ENCODE results near the gene TOMM40L. TPM values are rescaled to one million over a fixed set of nuclear protein-coding genes. Genes with fewer than 3 reads are reported as not detected.
A peak's percentile ranks its signal among the peaks of the same experiment; 100 is the strongest.

TOMM40L gene
- total RNA-seq, 1 donor from 2014 or later, result 28.4 TPM

DNA sequence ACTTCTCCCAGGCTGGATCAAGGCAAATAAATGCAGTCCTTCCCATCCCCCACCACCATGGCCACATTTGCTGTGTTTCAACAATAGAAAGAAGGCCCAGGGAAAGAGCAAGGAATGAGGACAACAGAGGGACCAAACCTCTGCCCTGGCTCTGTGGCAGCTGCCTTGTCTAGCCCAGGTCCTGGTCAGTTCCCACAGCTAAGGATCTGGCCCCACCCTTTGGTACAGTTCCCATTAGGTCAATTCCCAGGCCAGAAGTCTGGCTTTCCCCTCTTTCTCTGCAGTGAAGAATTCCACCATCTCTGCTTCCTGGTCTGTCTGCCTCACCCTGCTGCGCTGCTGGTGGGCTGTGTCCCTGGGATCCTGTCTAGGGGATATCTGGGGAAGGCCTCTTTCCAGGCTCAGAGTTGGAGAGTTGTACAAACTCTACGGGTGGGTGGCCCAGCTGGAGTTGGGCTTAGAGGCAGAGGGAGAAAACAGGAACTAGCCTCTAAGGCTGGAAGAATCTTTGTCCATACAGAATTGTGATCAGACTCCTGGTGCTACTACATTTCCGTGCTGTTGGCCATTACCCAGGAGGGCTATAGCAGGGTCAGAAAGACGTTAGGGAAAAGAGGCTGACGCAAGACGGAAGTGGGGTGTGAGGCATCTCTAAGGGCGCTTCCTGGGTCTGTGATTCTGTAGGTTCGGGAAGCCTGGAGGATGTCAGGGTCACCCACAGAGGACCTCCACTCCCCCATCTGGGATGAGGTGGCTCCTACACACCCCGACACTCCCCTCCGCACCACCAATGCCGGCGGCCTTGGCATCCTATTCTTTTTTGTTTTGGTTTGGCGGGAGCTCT is 24.6 kb upstream of the TOMM40L start:
- intact Hi-C loops (cut with micrococcal nuclease), result no loop called here
- Mint-ChIP-seq H3K9me3 (no peaks in the 10 kb centered on the region), H3K4me1 (peaks cover 55% of the 10 kb centered on the region)

DNA sequence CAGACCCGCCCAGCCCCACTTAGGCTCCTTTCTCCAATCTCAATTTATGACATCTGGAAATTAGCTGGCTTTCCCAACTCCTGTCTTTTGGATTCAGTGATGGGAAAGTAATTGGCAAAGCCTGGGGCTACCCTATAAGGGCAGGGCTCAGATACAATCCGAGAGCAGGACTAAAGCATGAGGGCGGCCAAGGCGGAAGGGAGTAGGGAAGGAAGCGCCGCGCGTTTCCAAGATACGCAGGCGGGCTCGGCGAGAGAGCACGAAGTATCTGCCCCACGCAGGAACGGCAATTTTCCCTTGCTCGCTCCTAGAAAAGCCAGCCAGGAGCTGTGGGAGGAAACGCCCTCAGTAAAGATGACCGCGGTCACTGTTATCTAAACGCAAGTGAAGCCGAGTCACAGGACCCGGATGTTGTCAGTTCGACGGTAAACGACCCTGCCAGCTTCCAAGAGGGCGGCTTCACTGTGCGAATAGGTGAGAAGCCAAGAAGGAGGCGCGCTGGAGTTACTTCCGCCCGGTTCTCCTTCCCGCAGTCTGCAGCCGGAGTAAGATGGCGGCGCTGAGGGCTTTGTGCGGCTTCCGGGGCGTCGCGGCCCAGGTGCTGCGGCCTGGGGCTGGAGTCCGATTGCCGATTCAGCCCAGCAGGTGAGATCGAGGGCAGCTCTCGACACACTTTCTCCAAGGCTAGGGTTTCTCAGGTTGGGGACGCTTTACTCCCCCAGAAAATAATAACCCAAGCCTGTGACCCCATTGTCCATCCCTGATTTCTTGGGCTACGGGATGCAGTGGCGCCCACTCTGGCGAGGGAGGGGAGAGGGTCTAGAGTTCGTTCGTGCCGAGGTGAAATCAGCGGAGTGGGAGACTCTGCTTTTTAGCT is 23.8 kb upstream of the TOMM40L start, which contains the start of gene NDUFS2:
NDUFS2 (plus strand) TSS at position 532 of the 877 bp plus-strand sequence; CDS start at position 551, 19 bp downstream.
- Mint-ChIP-seq H3K9me3 (no peaks in the 10 kb centered on the region), H3K4me1 (peaks cover 61% of the 10 kb centered on the region), H3K27me3 (no peaks in the 10 kb centered on the region), H3K4me3 (peak within 1 kb of the TSS; percentile 94), H3K27ac (peak within 1 kb of the TSS; percentile 96), H3K36me3 (ENCODE audit: low read depth) (peaks cover 25% of the 10 kb centered on the region)
- intact Hi-C loops (cut with micrococcal nuclease), result loop anchor here (1.0 to 2.0 kb wide), 4 partner anchors 17 to 157 kb away; partner anchors contain the start of genes DEDD and USF1
- peak; percentile 98 for DNase-seq

More for the DNA sequence above, 24.6 kb upstream of the TOMM40L start:
- no peak for DNase-seq
- Mint-ChIP-seq H3K36me3 (ENCODE audit: low read depth) (peaks cover 22% of the 10 kb centered on the region), H3K27me3 (no peaks in the 10 kb centered on the region), H3K4me3 (peak overlapping the region; percentile 94), H3K27ac (peak overlapping the region; percentile 96)

DNA sequence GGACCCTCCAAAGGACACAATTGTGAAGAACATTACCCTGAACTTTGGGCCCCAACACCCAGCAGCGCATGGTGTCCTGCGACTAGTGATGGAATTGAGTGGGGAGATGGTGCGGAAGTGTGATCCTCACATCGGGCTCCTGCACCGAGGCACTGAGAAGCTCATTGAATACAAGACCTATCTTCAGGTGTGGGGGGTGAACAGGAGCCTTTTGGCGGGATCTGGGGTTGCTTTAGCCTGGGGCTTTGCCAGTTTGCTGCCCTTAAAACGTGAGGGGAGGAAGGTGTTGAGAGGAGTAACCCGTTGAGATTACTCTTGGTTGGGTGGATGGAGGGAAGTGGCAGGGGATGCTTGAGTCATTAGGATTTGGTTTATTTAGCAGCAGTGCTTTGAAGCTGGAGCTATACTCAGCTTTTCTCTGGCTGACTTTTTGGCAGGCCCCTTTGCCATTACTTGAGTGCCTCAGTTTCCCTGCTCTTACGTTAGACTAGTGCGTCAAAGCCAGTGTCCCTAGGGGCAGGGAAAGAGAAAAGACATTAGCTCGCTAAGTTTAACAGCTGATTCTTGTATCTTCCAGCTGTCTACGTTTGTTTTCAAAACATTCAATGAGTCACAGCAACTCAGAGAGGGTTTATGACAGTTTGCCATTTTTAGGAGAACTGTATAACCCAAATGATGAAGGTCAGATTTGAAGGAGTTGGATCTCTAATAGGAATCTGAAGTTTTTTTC is 19.3 kb upstream of the TOMM40L start:
- Mint-ChIP-seq H3K27ac (no peak overlapping the region), H3K4me3 (no peak overlapping the region), H3K9me3 (no peaks in the 10 kb centered on the region), H3K36me3 (ENCODE audit: low read depth) (peaks cover 49% of the 10 kb centered on the region), H3K4me1 (peaks cover 45% of the 10 kb centered on the region), H3K27me3 (no peaks in the 10 kb centered on the region)
- intact Hi-C loops (cut with micrococcal nuclease), result loop anchor here (5.0 kb wide), 1 partner anchor 86 kb away; no protein-coding TSS in a partner anchor
- DNase-seq, result no peak

DNA sequence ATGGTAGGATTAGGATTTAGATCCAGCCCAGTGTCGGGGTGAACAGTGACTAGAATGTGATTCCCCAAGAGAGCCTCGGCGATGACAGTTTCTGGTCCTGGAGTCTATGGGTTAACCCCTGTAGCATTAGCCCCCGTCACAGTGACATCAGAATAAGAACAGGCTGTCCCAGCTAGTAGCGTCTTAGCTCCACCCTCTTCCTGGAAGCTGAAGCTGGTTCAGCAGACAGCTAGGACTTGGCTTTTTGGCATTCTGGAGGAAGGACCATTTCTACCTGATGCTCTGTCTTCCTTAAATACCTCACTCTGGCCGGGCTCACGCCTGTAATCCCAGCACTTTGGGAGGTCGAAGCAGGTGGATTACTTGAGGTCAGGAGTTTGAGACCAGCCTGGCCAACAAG is 18.7 kb upstream of the TOMM40L start:
- intact Hi-C loops (cut with micrococcal nuclease), result loop anchor here (5.0 kb wide), 1 partner anchor 85 kb away; no protein-coding TSS in a partner anchor
- Mint-ChIP-seq H3K27ac (no peak overlapping the region), H3K36me3 (ENCODE audit: low read depth) (peaks cover 55% of the 10 kb centered on the region), H3K4me3 (no peak overlapping the region), H3K4me1 (peaks cover 40% of the 10 kb centered on the region), H3K9me3 (no peaks in the 10 kb centered on the region), H3K27me3 (no peaks in the 10 kb centered on the region)
- DNase-seq, result no peak

DNA sequence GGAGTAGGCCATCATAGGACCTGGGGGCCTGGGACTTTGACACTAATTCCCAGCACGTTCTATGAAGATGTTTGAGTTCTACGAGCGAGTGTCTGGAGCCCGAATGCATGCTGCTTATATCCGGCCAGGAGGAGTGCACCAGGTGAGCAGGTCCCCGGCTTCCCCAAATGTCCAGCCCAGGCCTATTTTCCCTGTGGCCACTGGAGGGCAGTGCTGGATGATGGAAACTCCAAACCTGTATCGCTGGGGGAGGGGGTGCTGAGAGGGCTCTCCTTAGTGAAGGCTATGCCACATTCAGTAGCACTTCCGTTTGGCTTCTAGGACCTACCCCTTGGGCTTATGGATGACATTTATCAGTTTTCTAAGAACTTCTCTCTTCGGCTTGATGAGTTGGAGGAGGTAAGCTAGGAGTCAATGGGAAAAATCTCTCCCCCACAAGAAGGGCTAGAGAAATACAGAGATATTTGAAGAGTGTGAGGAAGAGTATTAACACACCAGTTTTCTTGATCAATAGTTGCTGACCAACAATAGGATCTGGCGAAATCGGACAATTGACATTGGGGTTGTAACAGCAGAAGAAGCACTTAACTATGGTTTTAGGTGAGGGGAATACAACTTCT is 16.0 kb upstream of the TOMM40L start:
- Mint-ChIP-seq H3K27me3 (no peaks in the 10 kb centered on the region), H3K4me1 (peaks cover 34% of the 10 kb centered on the region), H3K36me3 (ENCODE audit: low read depth) (peaks cover 62% of the 10 kb centered on the region), H3K4me3 (no peak overlapping the region), H3K9me3 (no peaks in the 10 kb centered on the region), H3K27ac (no peak overlapping the region)
- peak; percentile 92 for DNase-seq
- intact Hi-C loops (cut with micrococcal nuclease), result loop anchor here (2.0 to 5.0 kb wide), 2 partner anchors 15 to 82 kb away; no protein-coding TSS in a partner anchor

DNA sequence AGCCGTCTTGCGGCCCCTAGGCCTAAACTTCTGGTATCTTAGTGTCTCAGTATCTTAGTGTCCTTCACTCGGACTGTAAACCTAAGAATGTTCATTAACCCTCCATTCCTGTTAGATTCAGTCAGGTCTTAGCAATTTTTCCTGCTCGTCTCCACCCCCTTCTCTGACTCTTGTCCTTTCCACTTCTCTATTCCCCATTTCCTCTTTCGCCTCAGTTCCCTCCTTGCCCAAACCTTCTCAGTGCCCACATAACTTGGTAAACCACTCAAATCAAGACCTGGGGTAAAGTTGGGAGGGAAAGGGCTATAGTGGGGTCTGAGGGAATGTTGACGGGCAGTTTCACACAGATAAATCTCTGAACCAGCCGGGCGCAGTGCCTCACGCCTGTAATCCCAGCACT is 11.5 kb upstream of the TOMM40L start:
- H3K4me3 Mint-ChIP-seq, result no peak overlapping the region
- no peaks in the 10 kb centered on the region for H3K27me3 Mint-ChIP-seq
- peaks cover 42% of the 10 kb centered on the region for H3K4me1 Mint-ChIP-seq
- intact Hi-C loops (cut with micrococcal nuclease), result no loop called here
- peaks cover 49% of the 10 kb centered on the region for H3K36me3 Mint-ChIP-seq (ENCODE audit: low read depth)
- H3K27ac Mint-ChIP-seq, result no peak overlapping the region
- H3K9me3 Mint-ChIP-seq, result no peaks in the 10 kb centered on the region
- no peak for DNase-seq

GRCh38 chr1:161215076-161215475 is 10.8 kb upstream of the TOMM40L start, which contains the start of gene FCER1G:
FCER1G (plus strand) TSS chr1:161215295; CDS start chr1:161215322, 27 bp downstream.
- Mint-ChIP-seq H3K27ac (peak within 1 kb of the TSS; percentile 31), H3K4me1 (peaks cover 38% of the 10 kb centered on the region), H3K4me3 (peak within 1 kb of the TSS; percentile 44), H3K36me3 (ENCODE audit: low read depth) (peaks cover 42% of the 10 kb centered on the region), H3K27me3 (no peaks in the 10 kb centered on the region), H3K9me3 (no peaks in the 10 kb centered on the region)
- no peak for DNase-seq
- intact Hi-C loops (cut with micrococcal nuclease), result no loop called here

GRCh38 chr1:161216945-161217712 is 8.7 kb upstream of the TOMM40L start:
- intact Hi-C loops (cut with micrococcal nuclease), result no loop called here
- Mint-ChIP-seq H3K4me3 (no peak overlapping the region), H3K4me1 (peaks cover 39% of the 10 kb centered on the region), H3K36me3 (ENCODE audit: low read depth) (peaks cover 27% of the 10 kb centered on the region), H3K27me3 (no peaks in the 10 kb centered on the region), H3K9me3 (no peaks in the 10 kb centered on the region), H3K27ac (peak overlapping the region; percentile 64)
- DNase-seq, result peak; percentile 60

GRCh38 chr1:161217831-161218230 is 8.0 kb upstream of the TOMM40L start:
- Mint-ChIP-seq H3K4me3 (no peak overlapping the region), H3K9me3 (no peaks in the 10 kb centered on the region), H3K27me3 (no peaks in the 10 kb centered on the region), H3K4me1 (peaks cover 39% of the 10 kb centered on the region), H3K36me3 (ENCODE audit: low read depth) (peaks cover 21% of the 10 kb centered on the region), H3K27ac (no peak overlapping the region)
- intact Hi-C loops (cut with micrococcal nuclease), result no loop called here
- DNase-seq, result no peak

- Mint-ChIP-seq H3K4me1 (peaks cover 39% of the 10 kb centered on the region), H3K27me3 (no peaks in the 10 kb centered on the region), H3K4me3 (no peak overlapping the region), H3K9me3 (no peaks in the 10 kb centered on the region), H3K36me3 (ENCODE audit: low read depth) (peaks cover 15% of the 10 kb centered on the region), H3K27ac (no peak overlapping the region)
- intact Hi-C loops (cut with micrococcal nuclease), result no loop called here
- DNase-seq, result no peak
These were observed 7.4 kb upstream of the TOMM40L start for GRCh38 chr1:161218301-161219077.

DNA sequence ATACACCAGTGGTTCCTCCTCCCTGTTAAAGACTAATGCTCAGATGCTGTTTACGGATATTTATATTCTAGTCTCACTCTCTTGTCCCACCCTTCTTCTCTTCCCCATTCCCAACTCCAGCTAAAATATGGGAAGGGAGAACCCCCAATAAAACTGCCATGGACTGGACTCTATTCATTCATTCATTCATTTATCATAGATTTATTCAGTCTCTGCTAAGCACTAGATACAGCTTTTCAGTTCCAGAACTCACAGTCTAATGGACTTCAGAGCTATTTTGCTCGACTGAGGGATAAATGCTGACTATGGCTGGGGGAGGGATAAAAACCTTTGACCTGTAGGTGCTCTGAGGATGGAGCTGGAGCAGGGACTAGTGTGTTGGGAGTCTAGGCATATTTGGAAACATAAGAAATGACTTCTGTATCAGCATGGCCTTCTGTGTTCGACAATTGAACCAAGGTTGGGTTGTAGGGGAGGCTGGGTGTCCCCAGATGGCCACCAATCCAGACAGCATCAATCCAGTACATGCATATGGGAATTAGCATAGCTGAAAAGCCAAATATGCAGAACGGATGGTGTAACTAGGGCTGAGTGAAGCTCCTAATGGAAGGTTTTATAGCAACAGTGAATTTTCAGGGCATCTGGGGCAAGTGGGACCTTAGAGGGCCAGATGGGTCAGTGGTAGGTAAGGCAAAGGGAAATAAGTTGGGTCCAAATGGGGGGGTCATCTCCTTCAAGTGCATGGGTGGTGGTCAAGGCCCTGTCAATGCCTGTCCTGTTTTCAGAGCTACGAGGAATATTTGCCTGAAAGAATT is 6.6 kb upstream of the TOMM40L start:
- Mint-ChIP-seq H3K27me3 (no peaks in the 10 kb centered on the region), H3K4me3 (no peak overlapping the region)

More for the DNA sequence above, 6.6 kb upstream of the TOMM40L start:
- Mint-ChIP-seq H3K36me3 (ENCODE audit: low read depth) (peaks cover 8% of the 10 kb centered on the region), H3K9me3 (no peaks in the 10 kb centered on the region), H3K4me1 (peaks cover 38% of the 10 kb centered on the region), H3K27ac (no peak overlapping the region)
- intact Hi-C loops (cut with micrococcal nuclease), result no loop called here
- no peak for DNase-seq
